ENCODE measurements around the gene SYT1. TPM values are rescaled to one million over a fixed set of nuclear protein-coding genes. Genes with fewer than 3 reads are reported as not detected.

The SYT1 gene
- total RNA-seq, 2 donors from 2014 or later, result 1.3 to 1.9 TPM

- no peak for DNase-seq (ENCODE audit: low spot score)
Observed at GRCh38 chr12:79069009-79069408, 204.4 kb downstream of the SYT1 start.

GRCh38 chr12:79071498-79071897, 206.9 kb downstream of the SYT1 start:
- ATAC-seq (ENCODE audit: insufficient number of reproducible peaks, low FRiP score, low read depth) (no peak), DNase-seq (ENCODE audit: low spot score) (no peak)
- no peak overlapping the region for H3K4me3 ChIP-seq
- H3K27ac ChIP-seq, result no peak overlapping the region
- TF ChIP-seq CTCF (IDR thresholded peaks at IDR 0.05), result no peak
- H3K9me3 ChIP-seq, result no peaks in the 10 kb centered on the region
- no peaks in the 10 kb centered on the region for H3K36me3 ChIP-seq
- no peaks in the 10 kb centered on the region for H3K4me1 ChIP-seq (ENCODE audit: control insufficient read depth in 1 of 2, low read depth in 2 of 2)
- no peaks in the 10 kb centered on the region for H3K27me3 ChIP-seq (replicated peaks; ENCODE audit: insufficient read depth)

More at GRCh38 chr12:79069009-79069408, 204.4 kb downstream of the SYT1 start:
- Histone ChIP-seq H3K9me3 (no peaks in the 10 kb centered on the region), H3K27me3 (replicated peaks; ENCODE audit: insufficient read depth) (no peaks in the 10 kb centered on the region), H3K4me1 (ENCODE audit: control insufficient read depth in 1 of 2, low read depth in 2 of 2) (no peaks in the 10 kb centered on the region), H3K4me3 (no peak overlapping the region), H3K27ac (no peak overlapping the region), H3K36me3 (no peaks in the 10 kb centered on the region)
- no peak for TF ChIP-seq CTCF (IDR thresholded peaks at IDR 0.05)
- no peak for ATAC-seq (ENCODE audit: insufficient number of reproducible peaks, low FRiP score, low read depth)

- no peaks in the 10 kb centered on the region for H3K27me3 ChIP-seq (replicated peaks; ENCODE audit: insufficient read depth)
- TF ChIP-seq CTCF (IDR thresholded peaks at IDR 0.05), result no peak
- DNase-seq (ENCODE audit: low spot score) (no peak), ATAC-seq (ENCODE audit: insufficient number of reproducible peaks, low FRiP score, low read depth) (no peak)
- no peaks in the 10 kb centered on the region for H3K36me3 ChIP-seq
- H3K4me3 ChIP-seq, result no peak overlapping the region
- H3K9me3 ChIP-seq, result no peaks in the 10 kb centered on the region
- H3K4me1 ChIP-seq (ENCODE audit: control insufficient read depth in 1 of 2, low read depth in 2 of 2), result no peaks in the 10 kb centered on the region
- H3K27ac ChIP-seq, result no peak overlapping the region
Observed at GRCh38 chr12:79073506-79073905, 208.9 kb downstream of the SYT1 start.

DNA sequence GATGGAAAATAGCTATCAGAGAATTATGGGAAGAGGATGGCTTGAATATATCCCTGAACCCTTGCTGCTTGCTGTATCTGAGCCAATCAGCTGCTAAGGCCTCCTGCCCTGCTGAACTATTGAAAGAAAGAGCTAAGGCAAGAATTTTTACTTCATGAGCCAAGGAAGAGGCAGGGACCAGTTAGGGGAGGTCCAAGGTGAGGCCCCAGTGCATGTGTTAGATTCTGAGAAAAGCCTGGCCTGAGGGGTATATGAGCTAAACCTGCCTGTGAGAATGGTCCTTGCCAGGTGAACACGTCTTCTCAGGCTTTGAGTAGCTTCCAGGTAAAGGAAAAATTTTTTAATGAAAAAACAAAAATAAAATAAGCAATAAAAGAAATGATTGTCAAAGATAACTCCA, 218.0 kb downstream of the SYT1 start:
- ATAC-seq (ENCODE audit: insufficient number of reproducible peaks, low FRiP score, low read depth) (no peak), DNase-seq (ENCODE audit: low spot score) (no peak)
- no peaks in the 10 kb centered on the region for H3K9me3 ChIP-seq
- H3K27me3 ChIP-seq (replicated peaks; ENCODE audit: insufficient read depth), result no peaks in the 10 kb centered on the region
- H3K4me1 ChIP-seq (ENCODE audit: control insufficient read depth in 1 of 2, low read depth in 2 of 2), result no peaks in the 10 kb centered on the region
- no peaks in the 10 kb centered on the region for H3K36me3 ChIP-seq
- H3K27ac ChIP-seq, result no peak overlapping the region
- no peak overlapping the region for H3K4me3 ChIP-seq
- TF ChIP-seq CTCF (IDR thresholded peaks at IDR 0.05), result no peak

- no peak overlapping the region for H3K4me3 ChIP-seq
- DNase-seq (ENCODE audit: low spot score), result no peak
- no peaks in the 10 kb centered on the region for H3K36me3 ChIP-seq
- TF ChIP-seq CTCF (IDR thresholded peaks at IDR 0.05), result no peak
- H3K27ac ChIP-seq, result no peak overlapping the region
- no peak for ATAC-seq (ENCODE audit: insufficient number of reproducible peaks, low FRiP score, low read depth)
- H3K27me3 ChIP-seq (replicated peaks; ENCODE audit: insufficient read depth), result no peaks in the 10 kb centered on the region
- H3K9me3 ChIP-seq, result no peaks in the 10 kb centered on the region
- no peaks in the 10 kb centered on the region for H3K4me1 ChIP-seq (ENCODE audit: control insufficient read depth in 1 of 2, low read depth in 2 of 2)
Observed at GRCh38 chr12:79083181-79083580, 218.6 kb downstream of the SYT1 start.

Measured in thoracic aorta (tissue), 2 donors.